ENCODE data around the gene HOXD8.

HOXD8 gene

DNA sequence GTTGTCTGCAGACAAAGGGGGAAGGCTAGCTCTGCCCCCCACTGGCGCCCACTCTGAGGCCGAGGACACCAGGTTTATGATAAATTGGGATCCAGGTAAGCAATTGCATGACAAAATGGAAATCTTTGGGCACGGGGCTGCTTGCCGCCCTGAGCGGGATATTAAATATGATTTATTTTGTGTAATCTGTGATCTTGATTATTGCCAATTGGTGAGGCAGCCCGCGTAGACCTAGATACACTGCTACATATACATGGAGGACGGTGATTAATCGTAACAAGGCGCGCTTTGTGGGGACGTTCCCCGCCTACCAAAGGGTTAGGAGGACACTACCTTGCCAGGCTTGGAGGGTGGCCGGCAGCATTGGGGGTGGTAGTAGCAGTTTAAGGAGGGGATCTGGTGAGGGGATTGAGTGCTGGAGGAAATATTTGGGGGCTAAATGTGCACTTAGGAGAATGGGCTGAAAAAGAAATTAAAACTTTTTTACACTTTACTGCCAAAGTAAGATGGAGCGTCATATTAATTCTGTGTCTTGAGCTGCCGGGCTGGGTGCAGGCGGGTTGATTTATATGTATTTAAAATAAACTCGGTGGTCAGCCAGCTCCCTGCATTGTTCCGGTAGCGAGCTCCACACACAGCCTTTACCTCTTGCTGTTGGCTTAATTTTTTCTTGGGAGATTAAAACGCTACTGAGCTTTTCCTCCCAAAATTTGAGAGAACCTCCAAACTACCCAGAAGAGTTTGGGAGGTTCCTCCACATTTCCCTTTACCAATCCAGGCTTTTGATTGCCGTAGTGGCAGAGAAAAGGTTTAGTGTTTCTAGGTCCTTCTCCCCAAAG lies 31.7 kb downstream of the HOXD8 start:
- DNase-seq = no peak

DNA sequence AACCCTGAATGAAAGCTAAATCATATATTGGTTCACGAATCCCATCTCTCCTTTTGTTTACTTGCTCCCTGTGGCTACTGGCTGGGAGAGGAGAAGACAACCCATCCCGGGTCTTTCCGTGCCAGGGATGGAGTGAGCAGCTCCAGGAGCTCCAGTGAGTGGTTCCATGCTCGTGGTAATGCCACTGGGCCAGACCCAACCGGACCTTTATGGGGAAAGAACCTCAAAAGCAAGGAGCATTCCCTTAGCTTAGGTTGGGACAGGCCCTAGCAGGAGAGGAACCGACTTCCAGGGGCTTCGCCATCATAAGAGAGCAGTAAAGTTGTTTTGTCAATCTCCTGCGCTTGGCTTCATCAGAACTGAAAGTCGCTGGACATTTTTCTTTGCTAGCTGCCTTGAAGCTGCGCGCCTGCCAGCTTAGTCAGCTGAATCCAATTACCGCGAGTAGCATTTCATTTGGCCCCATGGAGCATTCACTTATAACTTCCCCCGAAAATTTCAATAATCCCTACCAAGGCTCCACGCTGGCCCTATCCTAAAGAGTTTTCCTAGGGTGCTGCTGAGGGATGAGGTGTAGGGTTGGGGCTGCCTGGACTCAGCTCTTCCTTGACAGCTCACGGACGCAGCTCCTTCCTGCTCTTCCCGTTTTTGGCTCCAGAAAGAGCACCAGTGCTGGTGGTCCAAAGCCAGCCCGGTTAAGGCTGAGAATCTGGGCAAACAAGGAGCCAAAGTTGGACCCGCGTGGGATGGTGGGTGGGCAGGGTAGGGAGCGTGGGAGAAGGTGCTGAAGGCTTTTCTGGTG lies 32.5 kb downstream of the HOXD8 start:
- DNase-seq = no peak

DNA sequence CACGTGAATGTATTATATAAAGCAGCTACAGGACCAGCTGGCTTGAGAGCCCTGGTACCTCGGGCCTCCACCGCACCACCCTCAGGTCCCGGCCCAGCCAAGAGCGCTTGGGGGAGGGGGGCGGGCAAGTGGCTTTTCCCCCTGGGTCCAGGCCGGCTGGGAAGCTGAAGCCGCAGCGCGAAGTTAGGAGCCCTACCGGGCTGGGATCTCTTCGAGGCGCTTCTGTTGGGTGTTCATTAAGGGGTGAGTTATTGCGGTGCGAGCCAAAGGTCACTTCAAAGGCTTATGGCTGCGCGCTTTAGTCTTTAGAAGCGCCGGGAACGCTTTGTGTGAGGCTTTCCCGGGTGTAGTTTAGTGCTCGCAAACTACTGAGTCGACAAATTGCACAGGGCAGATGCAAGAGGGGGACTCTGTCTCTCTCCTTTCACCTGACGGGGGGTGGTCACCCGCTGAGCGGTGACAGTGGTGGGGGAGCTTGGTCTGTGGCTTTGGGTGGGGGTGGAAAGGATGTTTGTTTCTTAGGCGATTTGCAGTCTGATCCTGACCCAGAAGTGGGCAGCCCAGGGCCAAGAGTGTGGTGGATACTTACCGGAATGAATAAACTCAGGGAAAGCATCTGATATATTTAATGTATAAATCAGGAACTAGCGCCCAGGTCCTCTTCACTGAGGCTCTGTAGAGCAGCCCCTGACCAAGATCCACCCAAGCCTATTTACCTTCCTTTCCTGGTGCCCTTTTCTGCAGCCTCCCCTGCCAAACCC lies 33.6 kb downstream of the HOXD8 start:
- DNase-seq = no peak

DNA sequence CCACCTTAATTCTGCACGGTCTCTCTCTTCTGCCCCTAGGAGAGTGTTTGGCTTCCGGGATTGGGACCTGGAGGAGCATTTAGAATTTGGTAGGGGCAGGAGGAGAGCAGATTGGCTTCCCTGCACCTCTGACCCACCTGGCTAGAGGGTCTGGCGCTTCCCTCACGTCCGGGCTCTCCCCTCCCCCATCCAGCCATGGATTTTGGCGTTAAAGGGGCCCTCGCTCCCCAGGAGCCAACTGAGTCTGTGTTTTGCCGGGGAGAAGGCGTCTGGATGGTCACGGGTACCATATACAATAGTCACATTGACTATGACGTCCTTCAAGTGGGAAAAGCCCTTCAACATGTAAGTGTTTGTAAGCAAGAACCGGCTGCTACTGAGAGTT lies 34.2 kb downstream of the HOXD8 start:
- no peak for DNase-seq

DNA sequence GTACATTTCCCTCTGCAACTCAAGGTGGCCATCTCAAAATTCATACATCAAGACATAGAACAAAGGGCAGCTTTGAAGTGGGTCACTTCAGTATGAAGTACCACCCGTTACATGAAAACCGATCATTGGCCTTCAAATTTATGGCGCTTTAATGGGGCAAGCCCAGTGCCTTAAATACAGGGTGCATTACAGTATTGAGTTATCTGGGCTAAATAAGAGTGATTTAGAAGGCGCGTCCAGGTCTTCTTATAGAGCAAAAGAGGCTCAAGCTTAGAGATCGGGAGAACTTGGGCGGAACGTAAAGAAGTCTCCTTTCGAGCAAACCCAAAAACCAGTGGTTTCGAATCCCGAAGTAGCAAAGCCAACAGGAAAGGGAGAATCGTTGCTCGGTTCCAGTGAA lies 34.7 kb downstream of the HOXD8 start:
- no peak for DNase-seq

DNA sequence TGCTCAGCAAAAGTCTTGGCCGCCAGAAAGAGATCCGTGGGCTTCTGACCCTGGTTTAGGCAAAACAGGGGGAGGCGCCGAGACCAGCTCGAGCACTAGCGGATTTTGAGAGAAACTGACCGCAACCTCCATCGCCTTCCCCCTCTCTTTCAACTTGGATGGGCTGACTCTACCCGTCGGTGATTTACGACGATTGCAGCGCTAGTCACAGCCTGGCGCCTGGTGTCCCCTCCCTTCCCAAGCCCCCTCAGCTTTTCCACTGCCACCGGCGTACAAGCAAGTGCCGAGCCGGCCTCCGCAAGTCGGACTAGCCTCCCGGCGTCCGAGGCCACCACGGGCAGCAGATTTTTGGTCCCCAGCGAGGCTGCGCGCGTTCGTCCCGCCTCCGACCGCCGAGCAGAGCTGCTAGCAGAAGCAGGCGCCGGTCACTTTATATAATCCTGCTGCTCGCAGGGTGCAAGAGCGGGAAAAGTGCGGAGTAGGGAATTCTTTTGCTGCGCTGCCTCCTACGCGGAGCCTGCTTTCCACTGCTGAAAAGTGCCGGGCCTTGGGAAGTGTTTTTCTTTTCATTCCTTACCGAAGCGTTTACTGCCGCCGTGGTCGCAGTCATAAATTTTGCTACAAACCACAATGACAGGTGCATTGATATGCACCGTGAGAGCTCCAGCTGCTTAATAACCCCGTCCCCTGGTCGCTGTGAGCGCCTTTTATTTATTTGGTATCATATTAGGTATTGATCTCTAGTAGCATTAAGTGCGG lies 35.3 kb downstream of the HOXD8 start:
- DNase-seq = no peak

DNA sequence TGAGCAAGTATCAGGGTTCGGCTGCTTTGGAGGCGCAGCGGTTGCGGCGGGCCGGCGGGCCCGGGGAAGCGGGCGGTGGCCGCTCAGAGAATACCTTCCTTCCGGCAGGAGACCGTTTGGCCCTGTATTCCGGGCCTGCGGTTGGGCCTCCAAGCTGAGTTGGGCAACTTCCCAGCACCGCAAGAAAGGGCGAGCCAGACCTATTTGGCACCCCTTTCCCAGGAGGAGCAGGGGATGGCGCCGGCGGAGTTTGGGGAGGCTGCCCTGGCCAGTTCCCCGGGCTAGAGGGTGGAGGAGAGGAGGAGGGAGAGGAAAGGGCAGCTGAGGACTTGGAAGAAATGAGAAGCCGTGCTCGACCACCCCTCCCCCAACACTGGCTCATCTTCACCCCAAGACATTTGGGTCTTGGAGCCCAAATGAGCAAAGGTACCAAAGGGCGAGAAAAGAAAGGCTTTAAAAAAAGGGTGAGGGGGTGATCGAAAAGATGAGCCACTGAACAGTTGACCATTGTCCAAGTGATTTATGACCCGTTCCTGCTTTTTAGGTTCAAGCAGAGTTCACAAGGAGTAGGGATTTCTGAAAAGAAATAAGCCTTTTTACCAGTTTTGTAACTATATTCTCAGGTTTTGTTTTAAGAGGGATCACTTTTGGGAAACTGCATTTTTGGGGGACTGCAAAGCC lies 36.0 kb downstream of the HOXD8 start:
- no peak for DNase-seq

DNA sequence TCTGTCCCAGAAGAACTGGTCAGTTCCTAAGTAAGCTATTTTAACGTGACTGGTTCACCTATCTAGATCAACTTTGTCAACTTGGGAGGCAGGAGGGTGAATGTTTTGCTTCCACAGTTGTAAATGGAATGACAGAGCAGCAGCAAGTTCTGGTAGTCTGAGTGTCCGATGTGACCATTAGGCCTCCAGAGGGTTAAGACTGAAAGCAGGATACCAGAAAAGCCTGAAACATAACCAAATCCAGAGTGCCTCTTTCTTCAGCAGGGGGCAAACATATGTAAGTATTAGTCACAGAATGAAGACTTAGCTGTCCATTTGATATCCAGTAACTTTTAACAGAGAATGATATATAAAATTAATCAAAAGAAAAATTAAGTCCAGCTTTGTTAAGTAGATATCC lies 36.8 kb downstream of the HOXD8 start:
- no peak for DNase-seq

DNA sequence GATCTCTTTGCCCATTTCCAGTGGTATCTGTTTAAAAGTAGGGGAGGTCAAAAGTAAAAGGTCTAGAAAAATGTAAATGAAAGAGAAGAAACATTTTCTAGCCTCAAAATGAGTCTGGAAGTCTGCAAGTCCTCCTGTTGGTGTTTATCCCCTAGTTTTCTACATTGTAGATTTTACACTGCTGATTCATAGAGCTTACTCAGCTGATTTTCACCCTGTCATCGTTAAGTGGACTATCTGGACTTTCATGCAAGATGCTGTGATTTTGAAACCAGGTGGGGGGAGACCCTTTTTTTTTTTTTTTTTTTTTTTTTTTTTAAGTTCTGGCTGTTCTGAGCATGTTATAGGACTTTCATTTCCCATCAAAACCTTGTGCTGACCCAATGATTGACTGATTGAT lies 37.9 kb downstream of the HOXD8 start:
- DNase-seq = no peak

DNA sequence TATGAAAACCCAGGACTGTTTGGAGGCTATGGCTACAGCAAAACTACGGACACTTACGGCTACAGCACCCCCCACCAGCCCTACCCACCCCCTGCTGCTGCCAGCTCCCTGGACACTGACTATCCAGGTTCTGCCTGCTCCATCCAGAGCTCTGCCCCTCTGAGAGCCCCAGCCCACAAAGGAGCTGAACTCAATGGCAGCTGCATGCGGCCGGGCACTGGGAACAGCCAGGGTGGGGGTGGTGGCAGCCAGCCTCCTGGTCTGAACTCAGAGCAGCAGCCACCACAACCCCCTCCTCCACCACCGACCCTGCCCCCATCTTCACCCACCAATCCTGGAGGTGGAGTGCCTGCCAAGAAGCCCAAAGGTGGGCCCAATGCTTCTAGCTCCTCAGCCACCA lies 39.7 kb downstream of the HOXD8 start:
- DNase-seq = no peak

DNA sequence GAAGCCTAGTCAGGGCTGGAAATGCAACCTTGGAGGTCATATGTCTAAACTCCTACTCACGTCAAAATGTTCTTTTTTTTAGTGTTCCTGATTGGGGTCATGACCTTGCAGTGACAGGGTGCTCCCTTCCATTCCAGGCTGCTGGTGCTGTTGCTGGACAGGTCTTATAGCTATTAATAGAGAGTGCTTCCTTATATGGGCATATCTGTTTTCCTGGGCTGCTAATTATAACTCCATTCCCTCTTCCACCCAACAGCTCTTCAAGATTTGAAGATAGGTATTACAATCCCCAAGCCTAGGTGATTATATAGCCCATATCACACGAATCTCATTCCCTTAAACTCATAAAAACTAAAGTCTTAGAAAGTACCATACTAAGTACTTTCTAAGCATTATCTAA lies 40.2 kb downstream of the HOXD8 start:
- DNase-seq = no peak

DNA sequence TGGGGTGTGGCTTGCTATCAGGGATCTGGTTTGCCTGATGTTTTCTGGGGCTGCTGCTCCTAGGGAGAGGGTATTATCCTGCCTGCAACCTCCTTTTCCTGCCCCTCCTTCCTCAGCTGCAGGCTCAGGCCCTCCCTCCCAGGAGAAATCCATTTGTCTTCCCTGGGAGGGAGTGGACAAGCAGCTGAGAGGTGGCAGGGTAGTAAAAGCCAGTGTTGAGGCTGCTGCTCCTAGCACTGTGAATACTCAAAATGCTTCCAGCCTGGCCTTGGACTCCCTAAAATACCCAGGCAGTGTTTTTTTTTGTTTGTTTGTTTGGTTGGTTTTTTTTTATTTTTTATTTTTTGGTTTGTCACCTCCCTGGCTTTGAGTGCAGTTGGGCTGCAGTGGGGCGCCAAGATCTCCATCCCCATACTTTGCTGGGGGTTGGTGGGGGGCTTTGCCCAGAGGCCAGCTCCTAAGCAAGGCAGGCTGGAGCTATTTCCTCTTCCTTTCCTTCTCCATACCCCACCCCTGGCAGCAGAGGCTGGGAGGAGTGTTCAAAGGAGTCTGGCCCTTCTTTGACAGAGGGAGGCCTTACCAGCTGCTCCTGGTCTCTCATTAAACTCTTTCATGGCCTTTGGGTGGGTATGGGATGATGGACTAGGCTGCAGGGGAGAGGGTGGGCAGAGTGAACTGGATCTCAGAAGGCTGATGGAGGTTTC lies 41.2 kb downstream of the HOXD8 start:
- DNase-seq = no peak

DNA sequence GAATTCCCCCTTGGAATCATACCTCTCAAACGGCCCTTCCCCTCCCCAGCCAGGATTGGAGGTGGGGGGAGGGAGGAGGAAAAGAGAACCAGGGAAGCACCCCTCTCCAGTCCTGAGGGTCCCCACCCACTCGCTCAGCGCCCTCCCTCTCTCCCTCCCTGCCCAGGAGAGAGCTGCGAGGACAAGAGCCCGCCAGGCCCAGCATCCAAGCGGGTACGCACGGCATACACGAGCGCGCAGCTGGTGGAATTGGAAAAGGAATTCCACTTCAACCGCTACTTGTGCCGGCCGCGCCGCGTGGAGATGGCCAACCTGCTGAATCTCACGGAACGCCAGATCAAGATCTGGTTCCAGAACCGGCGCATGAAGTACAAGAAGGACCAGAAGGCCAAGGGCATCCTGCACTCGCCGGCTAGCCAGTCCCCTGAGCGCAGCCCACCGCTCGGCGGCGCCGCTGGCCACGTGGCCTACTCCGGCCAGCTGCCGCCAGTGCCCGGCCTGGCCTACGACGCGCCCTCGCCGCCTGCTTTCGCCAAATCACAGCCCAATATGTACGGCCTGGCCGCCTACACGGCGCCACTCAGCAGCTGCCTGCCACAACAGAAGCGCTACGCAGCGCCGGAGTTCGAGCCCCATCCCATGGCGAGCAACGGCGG lies 42.0 kb downstream of the HOXD8 start:
- DNase-seq = no peak

DNA sequence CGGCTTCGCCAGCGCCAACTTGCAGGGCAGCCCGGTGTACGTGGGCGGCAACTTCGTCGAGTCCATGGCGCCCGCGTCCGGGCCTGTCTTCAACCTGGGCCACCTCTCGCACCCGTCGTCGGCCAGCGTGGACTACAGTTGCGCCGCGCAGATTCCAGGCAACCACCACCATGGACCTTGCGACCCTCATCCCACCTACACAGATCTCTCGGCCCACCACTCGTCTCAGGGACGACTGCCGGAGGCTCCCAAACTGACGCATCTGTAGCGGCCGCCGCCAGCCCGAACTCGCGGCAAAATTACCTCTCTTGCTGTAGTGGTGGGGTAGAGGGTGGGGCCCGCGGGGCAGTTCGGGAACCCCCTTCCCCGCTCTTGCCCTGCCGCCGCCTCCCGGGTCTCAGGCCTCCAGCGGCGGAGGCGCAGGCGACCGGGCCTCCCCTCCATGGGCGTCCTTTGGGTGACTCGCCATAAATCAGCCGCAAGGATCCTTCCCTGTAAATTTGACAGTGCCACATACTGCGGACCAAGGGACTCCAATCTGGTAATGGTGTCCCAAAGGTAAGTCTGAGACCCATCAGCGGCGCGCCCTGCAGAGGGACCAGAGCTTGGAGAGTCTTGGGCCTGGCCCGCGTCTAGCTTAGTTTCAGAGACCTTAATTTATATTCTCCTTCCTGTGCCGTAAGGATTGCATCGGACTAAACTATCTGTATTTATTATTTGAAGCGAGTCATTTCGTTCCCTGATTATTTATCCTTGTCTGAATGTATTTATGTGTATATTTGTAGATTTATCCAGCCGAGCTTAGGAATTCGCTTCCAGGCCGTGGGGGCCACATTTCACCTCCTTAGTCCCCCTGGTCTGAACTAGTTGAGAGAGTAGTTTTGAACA lies 42.7 kb downstream of the HOXD8 start:
- no peak for DNase-seq

DNA sequence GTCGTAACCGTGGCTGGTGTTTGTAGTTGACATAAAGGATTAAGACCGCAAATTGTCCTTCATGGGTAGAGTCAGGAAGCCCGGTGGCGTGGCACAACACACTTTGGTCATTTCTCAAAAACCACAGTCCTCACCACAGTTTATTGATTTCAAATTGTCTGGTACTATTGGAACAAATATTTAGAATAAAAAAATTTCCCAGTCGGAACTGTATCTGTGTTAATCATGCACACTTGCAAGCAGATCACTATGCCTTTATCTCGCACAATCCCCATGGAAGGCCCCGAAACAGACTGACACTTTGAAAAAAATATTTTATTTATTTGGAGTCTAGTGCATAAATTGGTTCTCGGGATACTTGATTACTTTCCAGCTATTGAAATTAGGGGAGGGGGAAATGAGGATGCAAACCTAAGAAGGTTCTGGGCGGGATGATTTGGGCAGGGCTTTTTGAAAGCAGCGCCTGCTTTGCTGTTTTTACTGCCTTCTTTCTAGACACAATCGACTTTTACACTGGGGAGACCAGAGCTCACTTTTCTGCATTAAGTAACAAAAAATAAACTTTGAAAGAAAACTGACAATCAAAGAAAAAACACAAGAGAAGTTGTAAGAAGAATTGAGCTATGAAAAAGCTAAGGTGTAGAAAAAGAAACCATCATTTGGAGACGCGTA lies 43.5 kb downstream of the HOXD8 start:
- DNase-seq = no peak

DNA sequence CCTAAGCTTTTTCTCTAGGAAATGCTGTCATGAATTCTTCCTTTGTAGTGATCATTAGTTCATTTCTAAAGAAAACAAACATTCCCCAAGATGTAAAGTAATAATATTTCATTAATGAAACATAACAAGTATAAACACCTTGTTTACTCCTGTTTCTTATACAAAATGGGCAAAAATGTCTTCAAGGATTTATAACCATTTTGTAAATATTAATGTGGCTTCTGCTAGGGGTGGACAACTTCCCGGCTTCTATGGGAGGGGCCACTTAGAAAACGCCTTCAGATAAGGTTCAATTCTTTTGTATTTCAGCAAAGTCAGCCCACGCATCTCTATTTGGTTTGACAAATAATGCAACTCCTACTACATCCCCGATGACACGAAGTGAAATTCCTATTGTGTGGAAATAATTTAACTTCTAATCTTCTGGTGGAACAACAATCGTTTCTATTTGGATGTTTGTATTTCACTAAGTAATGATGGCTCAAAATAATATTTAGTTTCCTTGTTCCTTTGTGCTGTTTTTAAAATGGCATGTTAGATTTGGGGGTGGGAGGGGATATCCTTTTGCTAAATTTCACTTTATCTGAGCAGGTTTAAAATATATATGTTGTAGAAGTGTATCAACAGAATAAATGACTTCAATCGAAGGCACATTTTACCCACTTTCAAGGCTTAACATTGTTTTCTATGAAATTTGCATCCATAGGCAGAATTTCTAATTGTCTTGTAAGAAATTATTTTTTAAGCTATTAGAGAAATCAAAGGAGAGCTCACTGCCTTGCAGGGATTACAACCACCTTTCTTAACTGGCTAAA lies 44.3 kb downstream of the HOXD8 start:
- no peak for DNase-seq

DNA sequence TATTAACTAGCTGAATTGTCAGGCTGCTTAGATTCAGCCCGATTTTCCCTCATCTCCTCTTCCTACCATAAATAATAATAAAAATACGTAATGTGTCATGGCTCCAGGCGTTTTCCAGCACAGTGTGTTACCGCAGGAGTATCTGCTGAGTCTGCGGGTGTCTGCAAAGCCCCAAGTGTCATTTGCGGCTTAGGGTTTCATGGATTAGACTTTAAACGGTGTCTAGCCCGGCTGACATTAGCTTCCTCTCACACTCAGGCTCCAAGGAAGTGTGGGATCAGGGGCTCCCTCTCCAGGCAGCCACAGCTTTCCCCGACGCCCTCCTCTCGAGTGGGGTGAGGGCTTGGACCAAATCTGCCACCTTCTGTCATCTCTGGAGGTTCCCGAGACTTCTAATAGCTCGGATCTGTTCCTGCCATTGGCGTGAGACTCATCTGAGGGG lies 44.9 kb downstream of the HOXD8 start:
- no peak for DNase-seq
